Medulla oblongata (tissue), 1 donor: ENCODE measurements around the gene MGAT5B.
A peak's percentile ranks its signal among the peaks of the same experiment; 100 is the strongest.

ENCODE experiments used
- DNase-seq: peaks from one replicate; pipeline ENCODE4 v3.0.0-alpha.2; 2015; ENCODE audit errors: extremely low spot score

The MGAT5B gene

GRCh38 chr17:76925441-76925891, 57.3 kb downstream of the MGAT5B start:
- peak; percentile 3 for DNase-seq

DNA sequence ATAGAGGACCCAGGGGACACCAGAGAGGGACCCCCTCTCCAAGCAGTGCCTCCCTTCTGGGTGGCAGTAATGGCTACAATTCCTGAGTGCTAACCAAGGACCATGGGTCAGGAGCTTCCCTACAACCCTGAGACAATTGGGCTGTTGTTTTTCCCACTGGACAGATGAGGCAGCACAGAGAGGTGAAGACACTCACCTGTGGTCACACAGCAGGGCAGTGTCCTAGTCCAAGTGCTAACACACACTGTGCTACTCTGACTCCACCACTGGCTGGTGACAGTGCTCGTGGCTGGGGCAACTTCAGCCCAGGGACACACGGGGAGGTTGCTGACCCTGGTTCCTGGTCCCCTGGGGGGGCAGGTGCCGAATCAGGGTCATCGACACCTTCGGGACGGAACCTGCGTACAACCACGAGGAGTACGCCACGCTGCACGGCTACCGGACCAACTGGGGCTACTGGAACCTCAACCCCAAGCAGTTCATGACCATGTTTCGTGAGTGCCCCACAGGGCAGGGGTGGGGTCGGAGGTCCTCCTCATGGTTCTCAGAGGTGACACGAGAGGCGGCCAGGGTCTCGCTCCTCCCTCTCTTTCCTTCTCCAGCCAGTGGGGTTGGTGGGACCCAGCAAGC, 58.1 kb downstream of the MGAT5B start:
- no peak for DNase-seq

DNA sequence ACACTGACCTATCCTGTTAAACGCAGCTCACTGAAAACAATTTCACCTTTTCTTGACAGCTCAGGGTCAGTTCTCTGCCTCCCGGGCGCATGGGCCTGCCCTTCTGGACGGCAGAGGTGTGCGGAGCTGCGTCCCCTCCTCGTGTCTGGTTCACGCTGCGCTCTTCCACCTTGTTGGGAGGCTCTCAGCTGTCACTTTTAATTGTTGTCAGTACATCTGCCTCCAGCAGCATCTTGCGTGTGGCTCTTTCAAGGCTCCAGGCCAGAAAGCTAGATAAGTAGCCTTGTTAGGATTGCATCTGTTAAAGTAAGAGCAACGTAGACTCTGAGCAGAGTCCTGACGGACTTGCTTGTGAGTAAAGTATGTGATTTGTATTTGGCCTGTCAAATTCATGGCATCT, 59.4 kb downstream of the MGAT5B start:
- no peak for DNase-seq

DNA sequence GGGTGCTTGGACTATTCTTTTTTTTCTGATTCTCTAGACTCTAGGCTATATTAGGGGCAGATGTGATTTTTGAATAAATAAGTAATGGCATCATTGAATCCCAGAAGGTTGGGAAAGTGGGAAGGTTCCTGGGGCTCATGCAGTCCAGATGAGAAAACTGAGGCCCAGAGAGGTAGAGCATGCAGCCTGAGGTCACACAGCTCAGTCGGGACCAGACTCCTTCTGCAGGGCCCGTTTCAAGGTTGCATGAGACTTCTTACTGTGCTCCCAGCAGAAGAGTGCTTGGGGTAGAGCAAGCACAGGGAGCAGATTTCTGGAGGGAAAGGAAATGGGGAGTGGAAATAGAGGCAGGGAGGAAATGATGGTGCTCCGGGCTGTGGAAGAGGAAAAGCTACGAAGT, 59.8 kb downstream of the MGAT5B start:
- DNase-seq = no peak

DNA sequence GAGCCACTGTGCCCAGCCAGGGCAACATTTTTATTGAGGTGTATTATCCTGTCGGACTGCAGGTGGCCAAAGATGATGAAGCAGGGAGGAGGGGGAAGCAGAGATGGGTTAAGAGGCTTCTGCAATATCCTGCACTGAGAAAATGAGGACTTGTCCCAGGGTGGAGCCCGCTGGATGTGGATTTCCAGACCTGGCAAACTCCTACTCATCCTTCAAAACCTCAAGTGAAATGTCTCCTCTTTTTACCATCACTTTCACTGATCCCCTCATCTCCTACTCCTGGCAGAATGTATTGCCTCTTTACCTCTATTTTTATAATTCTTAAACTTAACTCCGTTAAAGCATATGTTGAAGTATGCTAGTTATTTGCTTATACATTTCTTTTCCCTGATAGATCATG, 60.9 kb downstream of the MGAT5B start:
- DNase-seq = no peak

DNA sequence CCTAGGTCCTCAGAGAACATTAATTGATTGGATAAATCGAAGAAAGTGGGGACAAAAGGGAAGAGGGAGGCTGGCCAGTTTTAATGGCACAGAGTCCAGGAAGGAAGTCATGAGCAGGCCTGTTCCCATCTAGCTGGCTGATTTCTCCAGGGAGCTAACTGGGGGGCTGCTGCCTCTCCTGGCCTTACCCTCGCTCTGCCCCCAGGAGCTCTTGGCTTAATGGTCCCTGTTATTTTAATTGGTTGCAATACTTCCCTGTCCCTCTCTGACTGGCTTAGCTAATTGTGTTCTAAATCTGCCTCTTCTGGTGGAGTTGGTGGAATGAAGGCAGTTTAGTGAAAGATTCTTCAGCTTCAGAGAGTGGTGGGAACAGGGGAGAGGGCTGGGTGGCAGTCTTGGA, 61.4 kb downstream of the MGAT5B start:
- DNase-seq = no peak

DNA sequence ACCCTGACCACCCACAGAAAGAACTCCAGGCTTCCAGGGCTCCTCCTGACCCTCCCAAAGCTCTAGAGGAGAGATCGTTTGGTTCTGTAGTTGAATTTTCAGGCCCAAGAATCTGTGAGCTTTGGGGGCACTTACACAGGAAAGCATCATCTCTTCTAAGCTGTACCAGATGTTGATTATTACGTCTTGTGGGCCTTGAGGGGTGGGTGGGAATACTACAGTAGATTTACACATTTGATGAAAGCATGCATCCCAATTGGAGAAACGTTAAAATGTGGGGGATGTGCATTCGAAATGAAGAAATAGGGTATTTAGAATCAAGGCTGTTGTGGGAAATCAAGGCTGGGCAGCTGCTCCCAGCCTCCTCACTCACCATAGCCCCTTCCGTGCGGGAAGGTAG, 61.9 kb downstream of the MGAT5B start:
- no peak for DNase-seq

DNA sequence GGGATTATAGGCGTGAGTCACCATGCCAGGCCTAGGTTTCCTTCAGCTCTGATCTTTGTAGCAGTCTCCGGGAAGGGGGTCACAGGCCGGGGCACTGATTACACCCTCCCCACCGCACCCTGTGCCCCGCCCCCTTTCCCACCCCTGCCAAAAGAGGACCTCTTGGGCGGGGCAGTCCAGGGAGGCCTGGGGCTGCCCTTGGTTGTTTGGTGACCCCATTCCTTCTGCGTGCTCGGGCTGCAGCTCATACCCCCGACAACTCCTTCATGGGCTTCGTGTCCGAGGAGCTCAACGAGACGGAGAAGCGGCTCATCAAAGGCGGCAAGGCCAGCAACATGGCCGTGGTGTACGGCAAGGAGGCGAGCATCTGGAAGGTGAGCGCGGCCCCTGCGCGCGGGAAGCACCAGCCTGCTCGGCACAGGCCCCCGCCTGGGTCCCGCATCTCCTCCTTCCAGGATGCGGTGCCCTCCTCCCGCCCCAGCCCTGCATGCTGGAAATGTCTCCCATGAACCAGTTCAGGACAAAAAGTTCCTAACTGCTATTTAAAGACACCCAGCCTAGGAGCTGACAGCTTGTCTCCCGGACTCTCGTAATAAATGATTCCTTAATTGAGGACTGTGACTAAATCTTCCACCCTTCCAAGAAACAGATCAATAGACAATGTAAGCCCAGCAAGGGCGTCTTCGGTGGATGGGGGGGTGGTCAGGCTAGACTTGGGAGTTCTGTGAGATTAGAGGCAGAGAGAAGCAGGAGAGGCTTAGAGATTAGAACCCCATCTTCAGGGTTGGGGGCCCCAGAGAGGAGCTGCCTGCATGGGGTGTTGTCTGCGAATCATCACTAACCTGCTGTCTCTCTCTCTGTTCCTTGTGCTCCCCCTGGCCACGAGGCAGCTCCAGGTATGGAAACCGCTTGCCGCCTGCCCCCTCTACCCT, 64.5 kb downstream of the MGAT5B start:
- no peak for DNase-seq

- DNase-seq = no peak
Observed at GRCh38 chr17:76934561-76935320, 66.5 kb downstream of the MGAT5B start.

GRCh38 chr17:76935331-76935730, 67.1 kb downstream of the MGAT5B start:
- no peak for DNase-seq

- DNase-seq = no peak
Observed at GRCh38 chr17:76937238-76937637, 69.0 kb downstream of the MGAT5B start.

DNA sequence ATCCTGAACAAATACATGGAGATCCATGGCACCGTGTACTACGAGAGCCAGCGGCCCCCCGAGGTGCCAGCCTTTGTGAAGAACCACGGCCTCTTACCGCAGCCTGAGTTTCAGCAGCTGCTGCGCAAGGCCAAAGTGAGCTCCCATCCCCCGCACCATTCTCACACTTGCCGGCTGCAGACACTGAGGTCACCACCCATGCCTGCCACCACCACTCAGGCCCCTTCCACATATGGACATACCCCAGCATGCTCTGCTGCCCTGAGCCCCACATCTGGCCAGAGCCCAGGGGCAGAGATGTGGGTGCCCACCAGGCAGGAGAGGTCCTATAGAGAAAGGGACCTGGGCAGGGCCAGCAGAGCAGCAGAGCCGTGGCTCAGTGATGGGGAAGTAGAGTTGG, 69.8 kb downstream of the MGAT5B start:
- no peak for DNase-seq

- no peak for DNase-seq
Observed at GRCh38 chr17:76940295-76940694, 72.1 kb downstream of the MGAT5B start.

- no peak for DNase-seq
Observed at GRCh38 chr17:76940738-76941350, 72.6 kb downstream of the MGAT5B start.

- DNase-seq = no peak
Observed at GRCh38 chr17:76943202-76943601, 75.0 kb downstream of the MGAT5B start.

- no peak for DNase-seq
Observed at GRCh38 chr17:76943781-76944213, 75.6 kb downstream of the MGAT5B start.

DNA sequence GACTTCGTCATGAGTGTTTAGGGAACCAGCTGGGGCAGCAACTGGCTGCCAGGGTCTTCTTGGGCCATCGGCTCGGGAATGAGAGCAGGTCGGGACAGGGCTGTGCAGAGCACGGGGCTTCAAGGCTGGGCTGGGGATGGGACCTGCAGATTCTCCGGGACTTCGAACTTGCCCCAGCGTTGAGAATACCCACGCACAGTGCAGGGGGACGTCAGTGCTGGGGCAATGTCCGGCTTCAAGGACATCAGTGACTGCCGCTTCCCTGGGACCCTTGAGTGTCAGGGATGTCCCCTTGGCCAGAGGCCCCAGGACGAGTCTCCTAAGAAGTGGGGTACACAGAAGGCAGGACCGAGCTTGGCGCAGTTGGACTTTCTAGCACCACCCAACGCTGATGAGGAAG, 76.3 kb downstream of the MGAT5B start:
- DNase-seq = no peak

DNA sequence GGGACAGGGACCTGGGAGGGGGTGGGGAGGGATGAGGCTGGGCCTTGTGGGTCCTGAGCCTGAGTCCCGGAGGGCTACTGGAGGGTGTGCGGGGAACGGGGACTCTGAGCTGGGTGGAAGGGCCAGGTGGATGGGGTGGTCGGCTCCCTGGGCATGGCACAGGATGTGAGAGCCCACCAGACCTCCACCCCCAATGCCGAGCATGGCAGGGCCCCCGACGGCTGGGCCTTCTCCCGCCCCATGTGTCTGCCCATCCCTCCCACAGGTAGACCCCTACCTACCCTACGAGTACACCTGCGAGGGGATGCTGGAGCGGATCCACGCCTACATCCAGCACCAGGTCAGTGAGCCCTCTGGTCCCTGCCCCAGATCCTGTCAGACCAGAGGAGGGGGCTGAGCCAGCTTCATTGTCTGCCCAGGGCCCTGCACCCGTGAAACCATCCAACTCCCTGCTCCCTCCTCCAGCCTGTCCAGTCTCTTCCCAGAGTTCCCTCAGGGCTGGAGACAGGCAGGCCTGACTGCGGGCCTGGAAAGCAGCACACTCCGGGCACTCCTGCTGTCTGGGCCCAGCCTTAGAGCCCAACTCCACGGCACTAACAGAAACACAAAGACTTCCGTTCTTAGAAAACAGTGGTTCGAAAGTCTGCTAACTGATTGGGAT, 78.0 kb downstream of the MGAT5B start:
- DNase-seq = no peak

GRCh38 chr17:76946772-76947135, 78.5 kb downstream of the MGAT5B start:
- DNase-seq = no peak

GRCh38 chr17:76947309-76947708, 79.1 kb downstream of the MGAT5B start:
- no peak for DNase-seq

DNA sequence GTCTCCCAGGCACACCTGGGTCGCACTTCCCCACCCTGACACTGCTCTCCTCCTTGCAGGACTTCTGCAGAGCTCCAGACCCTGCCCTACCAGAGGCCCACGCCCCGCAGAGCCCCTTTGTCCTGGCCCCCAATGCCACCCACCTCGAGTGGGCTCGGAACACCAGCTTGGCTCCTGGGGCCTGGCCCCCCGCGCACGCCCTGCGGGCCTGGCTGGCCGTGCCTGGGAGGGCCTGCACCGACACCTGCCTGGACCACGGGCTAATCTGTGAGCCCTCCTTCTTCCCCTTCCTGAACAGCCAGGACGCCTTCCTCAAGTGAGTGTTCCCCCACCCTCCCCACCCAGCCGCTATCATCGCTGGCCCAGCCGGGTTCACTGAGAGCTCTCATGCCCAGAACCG, 79.6 kb downstream of the MGAT5B start:
- DNase-seq = no peak
